Retina (tissue), 1 donor: ENCODE results near the gene HIVEP3.

Source experiments
- DNase-seq: peaks from one replicate; pipeline ENCODE4 v3.0.0-alpha.2; 2016

HIVEP3 gene

DNA sequence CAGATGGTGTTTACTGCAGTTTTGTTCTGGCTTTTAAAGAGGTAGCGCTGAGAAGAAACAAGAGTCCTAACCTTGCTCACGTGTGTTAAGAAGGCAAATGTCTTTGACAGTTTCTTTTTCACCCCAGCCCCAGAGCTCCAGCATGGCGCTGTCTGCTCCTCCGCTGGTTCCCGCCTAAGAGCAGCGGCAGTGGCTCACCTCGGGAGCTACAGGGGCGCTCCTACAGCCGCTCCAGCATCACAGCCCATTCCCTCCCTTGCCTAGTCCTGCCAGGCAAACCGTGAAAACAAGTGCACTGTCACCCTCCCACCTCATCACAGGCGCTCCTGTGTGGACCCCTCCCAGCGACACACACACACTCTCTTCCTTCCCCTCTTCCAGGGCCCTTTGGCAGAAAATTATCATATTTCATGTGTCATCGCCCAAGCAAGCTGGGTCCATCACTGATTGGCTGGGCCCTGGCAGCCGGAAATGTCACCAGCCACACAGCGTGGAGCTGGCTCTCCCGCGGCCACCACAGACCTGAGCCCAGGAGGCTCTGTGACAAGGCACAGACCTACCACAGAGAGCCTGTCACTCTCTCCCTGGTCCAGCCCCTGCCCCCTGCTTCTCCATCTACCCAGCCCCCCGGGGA, 1.2 kb upstream of the HIVEP3 start:
- peak; percentile 87 for DNase-seq

DNA sequence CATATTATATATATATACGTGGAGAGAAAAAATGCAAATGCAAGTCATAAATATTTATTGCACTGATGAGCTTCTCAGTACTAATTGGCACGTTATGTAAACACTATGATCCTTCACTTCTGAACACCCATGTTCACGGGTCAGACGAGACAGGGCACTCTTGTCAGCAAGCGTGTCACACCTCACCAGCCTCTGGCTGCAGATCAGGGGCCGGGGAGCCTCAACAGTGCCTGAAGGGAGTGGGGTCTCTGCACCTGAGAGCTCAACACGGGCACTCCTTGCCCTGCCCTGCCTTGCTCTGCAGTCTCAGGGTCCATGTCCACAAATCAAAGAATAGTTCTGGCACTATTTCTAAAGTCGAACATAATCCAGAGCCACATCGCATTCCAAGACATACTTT, 409 bp upstream of the HIVEP3 start:
- no peak for DNase-seq

DNA sequence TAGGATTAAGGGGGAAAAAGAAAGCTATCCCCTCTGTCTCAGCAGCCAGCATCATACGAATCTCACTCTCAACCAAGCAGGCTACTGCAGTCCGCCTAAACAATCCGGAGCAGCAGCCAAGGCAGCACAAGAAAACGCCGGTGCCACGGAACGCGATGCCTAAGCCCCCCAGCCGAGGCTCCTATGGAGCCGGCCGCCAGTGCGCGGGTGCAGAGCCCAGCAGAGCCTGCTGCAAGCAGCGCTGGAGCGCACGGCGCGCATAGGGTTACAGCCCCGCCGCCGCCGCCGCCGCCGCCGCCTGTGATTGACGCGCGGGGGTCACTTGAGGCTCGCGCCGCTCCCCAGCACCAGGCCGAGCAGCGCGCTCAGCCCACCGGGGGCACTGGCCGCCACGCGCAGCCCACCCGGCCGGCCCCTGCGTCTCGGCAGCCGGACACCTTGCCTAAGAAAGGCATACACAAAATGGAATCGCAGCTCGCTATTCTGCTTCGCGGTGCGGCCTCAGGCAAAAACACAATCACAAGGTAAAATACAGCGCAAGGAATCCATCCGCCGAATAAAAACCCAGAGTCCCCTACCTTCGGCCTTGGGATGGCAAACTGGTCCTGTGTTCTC, 780 bp downstream of the HIVEP3 start:
- peak; percentile 88 for DNase-seq

DNA sequence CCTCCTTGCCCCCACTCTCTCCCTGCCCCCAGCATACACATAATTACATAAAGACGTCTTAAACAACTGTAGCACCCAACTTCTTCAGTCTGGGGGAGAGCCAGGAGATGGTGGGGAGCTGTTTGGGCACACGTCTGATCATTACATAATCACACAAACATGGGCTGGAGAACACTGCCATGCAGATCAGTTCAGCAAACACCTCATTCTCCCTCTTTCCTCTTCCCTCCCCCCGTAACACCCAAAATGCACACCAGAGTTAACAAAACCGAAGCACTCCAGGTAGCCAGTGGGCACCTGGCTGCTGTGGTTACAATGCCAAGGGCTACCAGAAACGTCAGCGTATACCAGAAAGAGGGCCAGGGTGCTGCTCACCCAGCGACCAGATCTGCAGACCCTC, 1.6 kb downstream of the HIVEP3 start:
- no peak for DNase-seq

DNA sequence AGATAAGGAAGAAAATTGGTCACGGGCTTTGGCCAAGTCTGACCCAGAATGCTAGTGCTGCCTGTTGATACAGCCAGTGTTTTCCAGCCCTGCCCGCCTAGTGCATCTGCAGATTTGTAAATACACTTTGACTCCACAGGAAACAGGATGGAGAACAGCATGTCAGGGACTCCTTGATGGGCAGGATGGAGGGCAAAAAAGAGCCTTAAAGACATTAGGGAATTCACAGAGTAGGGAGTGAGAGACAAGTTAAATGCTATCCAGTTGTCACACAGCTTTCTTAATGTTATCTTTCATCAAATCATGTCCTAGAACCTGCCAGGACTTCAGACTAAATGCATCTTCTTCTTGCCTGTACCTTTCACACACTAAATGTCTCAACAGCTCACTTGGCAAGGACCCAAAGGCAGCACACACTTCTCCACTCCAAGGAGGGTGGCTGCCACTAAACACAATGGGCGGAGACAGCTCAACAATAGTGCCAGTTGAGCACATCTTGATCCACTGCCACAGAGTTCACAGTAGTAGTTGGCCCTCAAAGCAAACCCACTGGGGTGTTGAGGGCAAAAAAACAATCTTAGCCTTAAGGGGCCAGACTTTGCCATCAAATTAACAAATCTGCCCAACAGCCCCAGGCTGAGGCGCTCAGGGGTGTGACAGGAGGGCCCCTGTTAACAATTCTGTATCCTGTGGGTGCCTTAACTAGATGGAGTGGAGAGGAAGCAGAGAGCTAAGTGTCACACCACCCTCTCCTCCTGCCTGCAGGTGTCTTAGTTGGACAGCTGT, 2.7 kb downstream of the HIVEP3 start:
- no peak for DNase-seq

DNA sequence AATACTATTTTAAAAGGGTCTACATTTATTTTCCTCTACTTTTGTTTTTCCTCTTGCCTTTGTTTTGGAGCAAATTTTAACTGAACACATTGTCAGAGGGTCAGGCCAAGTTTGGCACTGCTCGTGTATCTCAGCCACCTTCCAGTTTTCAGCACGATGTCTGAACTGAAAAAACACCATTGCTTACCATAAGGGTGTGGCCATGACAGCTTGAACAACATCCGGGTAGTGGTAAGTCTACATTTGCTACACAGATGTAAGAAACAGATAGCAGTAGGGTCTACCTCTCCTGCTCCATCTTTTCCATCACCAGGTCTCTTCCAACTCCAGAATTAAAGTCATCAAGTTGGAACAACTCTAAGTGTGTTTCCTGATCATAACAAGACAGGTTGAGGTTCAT, 4.2 kb downstream of the HIVEP3 start:
- no peak for DNase-seq

DNA sequence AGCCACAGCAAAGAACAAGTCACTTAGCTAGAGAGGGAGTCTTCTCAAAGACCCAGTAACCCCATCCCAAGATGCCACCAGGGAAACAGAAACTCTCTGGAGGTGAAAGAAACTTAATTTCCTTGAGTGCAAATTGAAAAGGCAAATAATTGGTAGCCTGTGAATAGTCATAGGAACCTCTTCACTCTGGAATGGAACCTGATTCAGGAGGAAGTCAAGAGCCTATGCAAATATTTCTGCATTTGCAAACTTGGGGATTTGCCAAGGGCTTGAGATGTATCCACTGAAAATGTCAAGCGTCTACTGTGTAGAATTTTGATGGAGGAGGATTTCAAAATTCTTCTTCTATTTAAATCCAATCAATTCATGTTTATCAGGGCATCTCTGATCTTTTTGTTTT, 5.7 kb downstream of the HIVEP3 start:
- no peak for DNase-seq

DNA sequence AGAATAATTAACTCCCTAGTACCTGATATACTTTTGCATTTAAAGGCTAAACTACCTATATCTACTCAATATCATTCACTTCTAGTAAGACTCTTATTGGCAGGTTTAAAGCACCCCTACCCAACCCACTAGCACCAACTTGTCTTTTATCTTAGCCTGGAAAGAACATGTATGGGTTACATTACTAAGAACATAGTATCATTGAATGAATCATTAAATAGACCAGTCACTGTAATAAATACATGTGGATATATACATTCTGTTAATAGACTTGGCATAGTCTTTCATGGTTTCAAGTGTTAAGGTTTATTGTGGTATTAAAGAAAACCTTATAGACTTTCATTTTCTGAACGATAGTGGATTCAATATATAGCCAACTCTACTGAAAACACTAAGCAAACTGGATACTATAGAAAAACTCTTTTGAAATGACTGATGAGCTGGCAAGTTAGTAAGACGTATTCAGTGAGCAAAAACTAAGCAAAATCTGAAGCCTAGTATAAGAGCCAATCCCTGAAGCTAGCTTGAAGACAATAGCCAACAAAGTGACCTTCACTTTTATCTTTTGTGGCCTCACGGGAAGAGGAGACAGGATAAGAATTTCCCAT, 10.3 kb downstream of the HIVEP3 start:
- DNase-seq, result no peak

DNA sequence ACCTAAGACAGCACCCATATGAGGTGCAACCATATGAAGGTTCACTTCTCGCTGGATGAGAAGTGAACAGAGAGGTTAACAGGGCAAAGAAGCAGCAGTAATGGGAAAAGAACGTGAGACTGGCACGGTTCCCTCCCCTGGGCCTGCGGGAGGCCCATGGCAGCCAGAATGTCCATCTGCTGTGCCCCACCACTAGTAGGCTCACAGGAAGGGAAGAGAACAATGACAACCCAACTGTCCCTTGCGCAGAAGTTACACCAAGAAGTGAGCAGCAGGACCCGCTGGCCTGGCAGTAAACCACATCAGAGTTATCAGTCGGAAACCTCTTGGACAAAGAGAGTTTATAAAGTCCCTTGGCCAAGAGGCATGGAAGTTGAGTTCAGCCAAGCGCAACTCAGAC, 11.3 kb downstream of the HIVEP3 start:
- DNase-seq, result no peak

DNA sequence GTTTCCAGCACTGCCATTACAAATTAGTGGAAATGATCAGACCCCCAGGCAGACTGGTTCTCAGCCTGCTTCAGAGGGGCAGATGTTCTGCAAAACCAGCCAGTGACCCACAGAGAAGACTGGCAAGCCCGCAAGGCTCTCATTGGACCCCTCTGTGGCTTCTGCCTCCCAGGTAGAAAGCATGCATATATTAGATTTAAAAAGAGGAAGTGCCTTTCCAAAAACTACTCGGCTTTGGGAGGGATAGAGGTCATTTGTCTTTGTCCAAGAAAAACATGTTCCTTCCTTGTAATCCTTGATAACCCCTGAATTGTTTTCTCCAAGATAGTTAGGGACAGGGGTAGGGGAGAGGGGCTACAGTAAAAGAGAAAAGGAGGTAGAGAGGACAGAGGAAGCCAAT, 11.8 kb downstream of the HIVEP3 start:
- no peak for DNase-seq

DNA sequence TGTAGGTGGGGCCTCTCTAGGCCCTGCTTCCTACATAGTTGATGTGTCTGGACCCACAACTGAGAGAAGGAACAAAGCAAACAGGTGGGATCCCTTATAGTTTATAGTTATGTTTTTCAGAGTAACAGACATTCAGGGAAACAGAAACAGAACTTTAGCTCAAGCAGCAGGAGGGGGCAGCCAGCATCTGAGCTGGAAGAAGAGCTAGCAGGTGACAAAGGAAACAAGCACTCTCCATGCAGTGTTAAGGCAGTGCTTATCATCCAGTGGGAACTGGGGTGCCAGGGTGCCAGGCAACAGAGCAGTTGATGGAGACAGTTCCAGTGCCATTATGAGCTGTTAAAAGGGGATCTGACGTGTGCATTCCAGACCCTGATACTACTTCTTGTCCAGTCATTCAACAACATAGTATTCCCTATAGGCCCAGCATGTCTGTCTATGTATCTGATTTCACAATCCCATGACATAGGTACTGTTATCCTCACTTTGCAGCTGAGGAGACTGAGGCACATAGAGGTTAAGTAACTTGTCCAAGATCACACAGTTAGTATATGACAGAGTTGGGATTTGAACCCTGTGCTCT, 13.5 kb downstream of the HIVEP3 start:
- no peak for DNase-seq

DNA sequence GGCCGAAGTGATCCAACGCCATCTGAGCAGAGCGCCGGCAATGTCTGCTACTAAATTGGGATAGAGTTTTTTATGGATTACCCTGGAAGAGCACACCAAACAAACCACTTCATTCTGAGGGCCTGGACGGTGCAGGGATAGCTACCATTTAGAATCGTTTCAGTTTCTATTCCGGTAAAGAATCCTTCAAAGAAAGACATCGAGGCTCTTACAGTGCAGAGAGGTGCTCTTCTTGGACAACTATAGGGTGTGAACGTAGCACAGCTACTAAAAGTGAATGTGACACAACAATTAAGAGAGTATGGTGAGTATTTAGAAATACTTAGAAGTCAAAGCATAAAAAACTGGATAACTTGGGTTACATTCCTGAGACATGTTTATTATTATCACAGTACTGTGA, 16.1 kb downstream of the HIVEP3 start:
- no peak for DNase-seq

DNA sequence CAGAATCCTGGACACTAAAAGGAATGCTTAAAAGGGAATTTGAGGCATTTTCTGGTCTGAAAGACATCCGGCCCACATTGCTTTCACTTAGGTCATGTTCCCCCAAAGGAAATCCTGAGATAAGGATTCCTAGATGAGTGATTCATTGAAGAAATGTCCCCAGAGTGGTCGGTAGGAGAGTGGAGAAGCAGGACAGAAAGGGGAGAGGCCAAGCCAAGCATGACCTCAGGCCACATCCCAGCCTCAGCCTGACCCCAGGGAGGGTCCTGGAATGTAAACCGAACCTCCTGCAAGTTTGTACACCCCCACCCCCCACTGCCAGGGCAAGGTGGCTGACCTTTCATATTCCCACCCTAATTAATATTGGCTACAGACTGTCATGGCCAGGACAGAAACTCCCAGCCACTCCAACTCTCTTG, 16.6 kb downstream of the HIVEP3 start:
- DNase-seq, result no peak

DNA sequence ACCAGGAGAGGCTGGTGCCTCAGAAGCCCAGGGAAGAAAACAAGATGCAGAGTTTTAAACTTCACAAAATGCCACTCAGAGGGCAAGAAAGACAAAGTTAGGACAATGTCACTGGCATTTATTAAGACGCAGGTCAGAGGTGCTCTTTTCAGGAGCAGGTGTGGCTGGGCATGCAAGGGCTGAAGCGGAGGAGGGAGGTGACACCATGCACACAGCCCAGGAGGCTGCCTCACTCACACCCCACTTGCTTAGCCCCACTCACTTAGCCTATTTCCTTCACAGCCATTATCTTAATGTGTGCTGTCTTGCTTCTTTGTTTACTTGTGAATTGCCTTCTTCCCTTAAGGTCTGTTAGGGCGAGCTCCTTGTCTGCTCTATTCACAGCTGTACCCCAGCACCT, 17.2 kb downstream of the HIVEP3 start:
- no peak for DNase-seq

DNA sequence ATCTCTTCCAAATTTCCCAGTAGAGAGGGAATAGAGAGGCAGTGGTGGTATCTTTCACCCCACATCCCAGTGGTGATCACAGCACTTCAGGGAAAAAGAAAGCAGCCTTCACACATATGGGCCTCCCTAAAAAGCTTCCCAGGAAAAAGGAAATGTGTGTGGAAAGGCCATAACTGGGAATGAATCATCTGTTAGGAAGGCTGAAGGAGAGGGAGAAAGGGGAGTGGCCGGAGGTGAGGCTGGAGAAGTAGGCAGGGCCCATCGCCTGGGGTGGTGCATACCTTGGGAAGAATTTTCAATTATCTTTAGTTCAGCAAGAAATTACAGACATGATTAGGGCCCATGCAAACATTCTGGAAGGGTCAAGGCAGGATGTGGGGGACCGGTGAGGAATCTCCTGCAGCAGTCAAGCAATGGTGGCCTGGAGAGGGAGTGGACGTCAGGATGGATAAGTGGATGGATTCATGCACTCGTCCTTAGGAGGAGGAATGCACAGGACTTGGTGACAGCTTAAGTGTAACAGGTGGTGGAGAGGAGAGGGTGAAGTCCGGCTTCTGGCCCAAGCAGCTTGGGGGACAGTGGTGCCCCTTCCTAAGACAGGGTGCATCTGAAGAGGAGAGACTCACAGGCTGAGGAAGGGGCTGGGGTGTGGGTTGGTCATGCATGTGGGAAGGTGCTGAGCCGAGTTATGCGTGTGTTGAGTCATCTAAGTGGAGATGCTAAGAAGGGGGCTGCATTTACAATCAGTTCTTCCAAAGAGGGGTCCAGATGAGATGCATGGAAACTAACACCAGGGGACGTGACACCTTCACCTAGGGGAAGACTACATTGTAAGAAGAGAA, 17.9 kb downstream of the HIVEP3 start:
- no peak for DNase-seq

DNA sequence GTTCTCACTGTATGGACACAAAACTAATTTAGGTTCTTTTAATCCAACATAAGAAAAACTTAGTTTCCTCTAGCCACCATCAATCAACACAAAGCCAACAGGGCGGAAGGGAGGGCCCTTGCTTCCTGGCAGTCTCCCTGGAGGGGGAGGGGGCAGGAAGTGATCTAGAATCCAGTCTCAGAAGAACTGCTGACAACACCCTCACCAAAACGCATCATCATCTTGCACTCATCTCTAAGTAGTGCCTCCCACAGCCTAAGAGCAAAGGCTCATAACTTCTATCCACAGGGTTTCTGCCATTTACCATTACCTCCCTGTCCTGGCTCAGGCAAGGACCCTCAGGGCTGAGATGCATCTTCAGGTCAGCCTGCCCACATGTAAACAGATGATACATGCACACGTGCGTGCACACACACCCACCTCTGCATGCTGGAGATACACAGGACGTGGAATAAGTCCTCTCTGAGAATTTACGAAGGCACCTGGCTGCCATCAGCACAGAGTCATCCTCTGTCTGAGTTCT, 20.5 kb downstream of the HIVEP3 start:
- DNase-seq, result no peak

DNA sequence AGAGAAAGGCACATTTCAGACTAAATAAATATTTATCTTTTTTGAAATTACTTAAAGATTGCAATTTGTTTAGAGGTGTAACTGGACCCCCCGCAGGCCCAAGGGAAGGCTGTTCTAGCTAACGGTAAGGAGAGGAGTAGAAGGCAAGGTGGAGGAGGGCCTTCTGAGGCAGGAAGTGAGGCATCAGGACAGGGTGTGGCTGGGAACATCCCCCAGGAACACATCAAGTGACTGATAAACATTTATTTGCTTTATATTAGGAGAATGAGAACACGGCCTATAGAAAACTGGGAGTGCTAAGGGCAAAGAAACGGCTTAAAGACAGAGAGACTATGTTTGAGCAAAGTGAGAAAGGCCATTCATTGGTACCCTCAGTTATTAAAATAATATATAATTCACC, 23.2 kb downstream of the HIVEP3 start:
- DNase-seq, result no peak

DNA sequence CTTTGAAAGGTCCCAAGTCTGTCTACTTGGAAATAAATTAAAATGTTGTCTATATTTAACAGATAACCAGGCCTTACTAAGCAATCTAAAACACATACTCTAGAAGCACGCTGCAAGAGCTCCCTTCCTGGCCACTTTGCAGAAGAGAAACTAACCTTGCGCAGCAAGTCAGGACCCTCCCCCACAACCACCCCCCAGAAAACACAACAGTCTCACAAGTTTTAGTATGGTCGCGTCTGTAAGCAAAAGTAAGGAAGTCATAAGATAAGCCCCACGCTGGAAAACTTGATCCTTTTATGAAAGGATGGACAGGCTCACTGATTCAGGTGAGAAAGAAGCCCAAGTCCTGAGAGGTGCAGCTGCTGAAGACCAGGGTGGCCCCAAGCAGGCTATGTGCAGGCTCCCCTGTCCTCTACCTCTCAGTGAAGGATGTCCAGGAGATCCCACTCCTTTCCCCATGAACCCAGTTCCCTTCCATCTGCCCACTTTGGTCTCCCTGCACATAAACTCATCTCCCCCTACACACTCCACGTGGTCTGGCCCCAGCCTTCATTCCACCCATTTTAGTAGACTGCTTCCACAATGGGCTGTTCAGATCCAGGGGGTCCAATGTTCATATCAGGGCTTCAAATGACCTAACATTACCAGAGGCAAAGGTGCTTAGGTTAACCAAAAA, 23.8 kb downstream of the HIVEP3 start:
- no peak for DNase-seq

DNA sequence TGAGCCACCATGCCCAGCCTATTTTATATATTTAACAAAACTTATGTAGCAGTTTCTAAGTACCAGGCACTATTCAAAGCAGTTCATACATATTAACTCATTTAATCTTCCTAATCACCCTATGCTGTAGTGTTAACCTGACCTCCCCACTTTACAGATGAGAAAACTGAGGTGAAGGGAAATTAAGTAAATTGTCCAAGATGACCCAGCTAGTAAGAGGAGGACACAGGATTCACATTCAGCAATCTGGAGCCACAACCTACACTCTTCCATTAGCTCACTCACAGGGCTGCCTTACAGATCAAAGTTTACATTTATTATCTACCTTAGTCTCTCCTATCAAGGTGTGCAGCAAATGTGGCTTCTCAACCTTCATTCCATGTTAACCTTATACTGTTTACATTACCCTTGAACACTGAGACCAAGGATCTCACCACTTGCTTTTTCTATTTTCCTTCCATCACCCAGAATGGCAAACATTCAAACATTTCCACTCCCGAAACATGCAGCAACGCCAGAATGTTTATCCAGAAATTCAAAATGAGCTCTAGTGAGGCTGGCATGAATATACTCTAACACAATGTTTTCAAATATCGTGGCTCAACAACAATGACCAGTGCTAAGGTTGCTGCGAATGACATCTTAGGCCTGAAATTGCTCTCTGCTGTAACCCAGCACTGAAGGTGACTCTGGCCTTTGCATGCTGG, 24.5 kb downstream of the HIVEP3 start:
- no peak for DNase-seq

DNA sequence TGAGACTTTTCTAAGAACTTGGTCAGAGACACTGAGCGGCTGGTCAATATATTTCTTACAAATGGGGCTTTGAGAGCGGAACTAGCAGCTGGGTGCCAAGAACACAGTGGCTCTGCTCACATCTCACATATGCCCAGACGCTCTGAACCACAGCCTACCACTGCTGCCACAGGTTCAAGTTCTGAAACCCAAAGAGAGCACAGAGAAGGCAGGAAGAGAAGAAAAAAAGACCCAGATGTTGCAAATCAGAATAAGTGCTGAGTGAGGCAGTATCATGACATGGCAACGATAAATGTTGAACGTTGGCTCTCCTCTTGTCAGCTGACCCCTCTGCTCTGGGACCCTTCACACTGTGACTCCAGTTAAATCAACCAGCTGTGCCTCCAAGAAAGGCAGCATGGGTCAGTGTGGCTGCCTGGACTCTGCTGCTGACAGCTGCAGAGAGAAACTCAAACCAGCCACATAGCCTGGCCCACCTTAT, 26.4 kb downstream of the HIVEP3 start:
- no peak for DNase-seq
